ENCODE measurements around the gene S100A11.

The S100A11 gene

GRCh38 chr1:152042030-152042429 lies 5.2 kb upstream of the S100A11 start:
- no peak overlapping the region for H3K4me3 ChIP-seq (ENCODE audit: control insufficient read depth, low read depth, low read length)
- DNase-seq (ENCODE audit: low read depth) = no peak
- no peak for TF ChIP-seq CTCF (conservative IDR thresholded peaks at IDR 0.05; ENCODE audit: control insufficient read depth, insufficient read depth, low read depth, low read length)

GRCh38 chr1:152039886-152040285 lies 3.1 kb upstream of the S100A11 start:
- DNase-seq (ENCODE audit: low read depth) = no peak
- no peak overlapping the region for H3K4me3 ChIP-seq (ENCODE audit: control insufficient read depth, low read depth, low read length)
- TF ChIP-seq CTCF (conservative IDR thresholded peaks at IDR 0.05; ENCODE audit: control insufficient read depth, insufficient read depth, low read depth, low read length) = no peak

GRCh38 chr1:152039461-152039860 lies 2.7 kb upstream of the S100A11 start:
- no peak for TF ChIP-seq CTCF (conservative IDR thresholded peaks at IDR 0.05; ENCODE audit: control insufficient read depth, insufficient read depth, low read depth, low read length)
- no peak for DNase-seq (ENCODE audit: low read depth)
- H3K4me3 ChIP-seq (ENCODE audit: control insufficient read depth, low read depth, low read length) = no peak overlapping the region

GRCh38 chr1:152038871-152039270 lies 2.1 kb upstream of the S100A11 start:
- no peak for TF ChIP-seq CTCF (conservative IDR thresholded peaks at IDR 0.05; ENCODE audit: control insufficient read depth, insufficient read depth, low read depth, low read length)
- no peak for DNase-seq (ENCODE audit: low read depth)
- no peak overlapping the region for H3K4me3 ChIP-seq (ENCODE audit: control insufficient read depth, low read depth, low read length)

- TF ChIP-seq CTCF (conservative IDR thresholded peaks at IDR 0.05; ENCODE audit: control insufficient read depth, insufficient read depth, low read depth, low read length) = no peak
- H3K4me3 ChIP-seq (ENCODE audit: control insufficient read depth, low read depth, low read length) = peak overlapping the region; percentile 97
- no peak for DNase-seq (ENCODE audit: low read depth)
These were observed 1.1 kb downstream of the S100A11 start for GRCh38 chr1:152035539-152036266.

- peak overlapping the region; percentile 97 for H3K4me3 ChIP-seq (ENCODE audit: control insufficient read depth, low read depth, low read length)
- peak; percentile 76 for TF ChIP-seq CTCF (conservative IDR thresholded peaks at IDR 0.05; ENCODE audit: control insufficient read depth, insufficient read depth, low read depth, low read length)
- peak; percentile 81 for DNase-seq (ENCODE audit: low read depth)
These were observed 1.9 kb downstream of the S100A11 start for GRCh38 chr1:152034654-152035538.

All from fibroblast of mammary gland (primary cell).